ENCODE measurements around the gene MED13L. TPM values are rescaled to one million over a fixed set of nuclear protein-coding genes. Genes with fewer than 3 reads are reported as not detected.

The MED13L gene
- total and polyA plus RNA-seq, 2 donors (not counting 1 experiment from before 2014, with no cell fraction given) = 20.3 to 207 TPM

- intact Hi-C loops (cut with micrococcal nuclease) = loop anchor here (5.0 kb wide), 1 partner anchor 67 kb away; no protein-coding TSS in a partner anchor
- H2AFZ ChIP-seq (ENCODE audit: insufficient read depth, low read depth, low read length, poor library complexity, severe bottlenecking) = no peak overlapping the region
- H3K4me1 Mint-ChIP-seq = peaks cover 42% of the 10 kb centered on the region
- POLR2A ChIA-PET = no interaction called here
- H3K79me2 ChIP-seq (ENCODE audit: control insufficient read depth, insufficient read depth, low read length) = peaks cover 99% of the 10 kb centered on the region
- CTCF ChIA-PET = interaction anchor here (1.3 kb wide), 2 partner anchors 12 to 95 kb away, joined by 3 to 6 read pairs; no protein-coding TSS in a partner anchor
- H3K36me3 ChIP-seq (replicated peaks in 1 of 2; ENCODE audit: control extremely low read depth in 1 of 2, control insufficient read depth in 1 of 2, extremely low read depth in 1 of 2, insufficient read depth in 2 of 2, low read length in 1 of 2) = peaks cover 0 to 2% of the 10 kb centered on the region in 2 experiments
- TF ChIP-seq CTCF (IDR thresholded peaks at IDR 0.05) (no peak), EZH2 (IDR thresholded peaks at IDR 0.05; ENCODE audit: borderline replicate concordance, insufficient read depth, low read depth, low read length, poor library complexity, severe bottlenecking) (no peak)
- H3K9ac ChIP-seq (ENCODE audit: low read length) = no peak overlapping the region
- no peaks in the 10 kb centered on the region for H3K9me3 ChIP-seq (ENCODE audit: control extremely low read depth in 1 of 3, control insufficient read depth in 2 of 3, insufficient read depth in 1 of 3, low read length in 2 of 3)
- ATAC-seq (ENCODE audit: low read depth) (peak; percentile 45), DNase-seq (peak; percentile 23)
- no peak overlapping the region for H3K27ac Mint-ChIP-seq
- H3K4me3 Mint-ChIP-seq = peak overlapping the region; percentile 27
- no peaks in the 10 kb centered on the region for H3K27me3 Mint-ChIP-seq
- no peaks in the 10 kb centered on the region for H3K9me3 Mint-ChIP-seq (ENCODE audit: insufficient read depth)
- no peak overlapping the region for H3K4me3 ChIP-seq (ENCODE audit: control extremely low read depth in 1 of 5, extremely low read depth in 1 of 5, insufficient read depth in 1 of 5, low read depth in 2 of 5, low read length in 4 of 5)
- 89% methylated on average over 1 of the region's 2 CpGs for WGBS (ENCODE audit: insufficient coverage)
- H3K4me2 ChIP-seq (replicated peaks; ENCODE audit: low read depth, low read length, poor library complexity, severe bottlenecking) = peak overlapping the region; percentile 34
- no peaks in the 10 kb centered on the region for H3K27me3 ChIP-seq (replicated peaks in 1 of 4; ENCODE audit: control extremely low read depth in 1 of 4, control insufficient read depth in 3 of 4, insufficient read depth in 4 of 4, low read length in 3 of 4)
- H4K20me1 ChIP-seq (ENCODE audit: control insufficient read depth, insufficient read depth, low read length, poor library complexity, severe bottlenecking) = peaks cover 72% of the 10 kb centered on the region
- H3K27ac ChIP-seq (ENCODE audit: low read length in 2 of 2) = no peak overlapping the region
- peaks cover 47 to 72% of the 10 kb centered on the region in 2 donors for H3K4me1 ChIP-seq (ENCODE audit: control insufficient read depth in 2 of 2, insufficient read depth in 2 of 2, low read length in 2 of 2)
Observed at GRCh38 chr12:116263844-116264243, 13.6 kb downstream of the MED13L start.

GRCh38 chr12:116263431-116263830, 14.1 kb downstream of the MED13L start:
- DNase-seq (no peak), ATAC-seq (ENCODE audit: low read depth) (no peak)
- TF ChIP-seq CTCF (IDR thresholded peaks at IDR 0.05) = no peak
- TF ChIP-seq EZH2 (IDR thresholded peaks at IDR 0.05; ENCODE audit: borderline replicate concordance, insufficient read depth, low read depth, low read length, poor library complexity, severe bottlenecking) = no peak
- peak overlapping the region; percentile 34 for H3K4me2 ChIP-seq (replicated peaks; ENCODE audit: low read depth, low read length, poor library complexity, severe bottlenecking)
- POLR2A ChIA-PET = no interaction called here
- no peak overlapping the region for H3K4me3 ChIP-seq (ENCODE audit: control extremely low read depth in 1 of 5, extremely low read depth in 1 of 5, insufficient read depth in 1 of 5, low read depth in 2 of 5, low read length in 4 of 5)
- no peak overlapping the region for H3K27ac ChIP-seq (ENCODE audit: low read length in 2 of 2)
- H3K79me2 ChIP-seq (ENCODE audit: control insufficient read depth, insufficient read depth, low read length) = peaks cover 99% of the 10 kb centered on the region
- no peak overlapping the region for H2AFZ ChIP-seq (ENCODE audit: insufficient read depth, low read depth, low read length, poor library complexity, severe bottlenecking)
- peaks cover 47 to 72% of the 10 kb centered on the region in 2 donors for H3K4me1 ChIP-seq (ENCODE audit: control insufficient read depth in 2 of 2, insufficient read depth in 2 of 2, low read length in 2 of 2)
- H3K27me3 Mint-ChIP-seq = no peaks in the 10 kb centered on the region
- no peaks in the 10 kb centered on the region for H3K9me3 Mint-ChIP-seq (ENCODE audit: insufficient read depth)
- H3K27ac Mint-ChIP-seq = no peak overlapping the region
- intact Hi-C loops (cut with micrococcal nuclease) = loop anchor here (5.0 kb wide), 1 partner anchor 66 kb away; no protein-coding TSS in a partner anchor
- no peaks in the 10 kb centered on the region for H3K9me3 ChIP-seq (ENCODE audit: control extremely low read depth in 1 of 3, control insufficient read depth in 2 of 3, insufficient read depth in 1 of 3, low read length in 2 of 3)
- CTCF ChIA-PET = interaction anchor here (1.1 to 2.4 kb wide), 3 partner anchors 13 to 122 kb away, joined by 3 to 6 read pairs (median 6); no protein-coding TSS in a partner anchor
- peaks cover 0 to 2% of the 10 kb centered on the region in 2 experiments for H3K36me3 ChIP-seq (replicated peaks in 1 of 2; ENCODE audit: control extremely low read depth in 1 of 2, control insufficient read depth in 1 of 2, extremely low read depth in 1 of 2, insufficient read depth in 2 of 2, low read length in 1 of 2)
- no peaks in the 10 kb centered on the region for H3K27me3 ChIP-seq (replicated peaks in 1 of 4; ENCODE audit: control extremely low read depth in 1 of 4, control insufficient read depth in 3 of 4, insufficient read depth in 4 of 4, low read length in 3 of 4)
- no peak overlapping the region for H3K9ac ChIP-seq (ENCODE audit: low read length)
- peak overlapping the region; percentile 27 for H3K4me3 Mint-ChIP-seq
- H4K20me1 ChIP-seq (ENCODE audit: control insufficient read depth, insufficient read depth, low read length, poor library complexity, severe bottlenecking) = peaks cover 71% of the 10 kb centered on the region
- WGBS (ENCODE audit: insufficient coverage) = no CpG with 5 or more reads among the region's 1 CpG
- peaks cover 40% of the 10 kb centered on the region for H3K4me1 Mint-ChIP-seq

Measured in B cell (primary cell).